Activated CD8-positive, alpha-beta memory T cell treated with anti-CD3 and anti-CD28 coated beads, Interleukin-2, amount 10 ng/mL, durations not matched to agents 7 days and 5 days (primary cell): ENCODE measurements around the gene PRUNE2. TPM values are rescaled to one million over a fixed set of nuclear protein-coding genes. Genes with fewer than 3 reads are reported as not detected.

Experiments
- ATAC-seq: fragments of 150-1000 bp; cut with Tn5 transposase; one replicate; pipeline ENCODE4 v1.10.0; 2021; ENCODE audit warnings: moderate library complexity
- CTCF ChIA-PET: fragments of 350-600 bp; sonication (Branson Sonifier 250); formaldehyde crosslinking; loops from one replicate; lab custom pipeline; 2021; ENCODE audit warnings: antibody characterized with exemption; lab: Charles Lee
- DNase-seq: peaks from one replicate; pipeline ENCODE4 v3.0.0-alpha.2; 2020
- H3K27ac Mint-ChIP-seq: one replicate; pipeline ENCODE4 v1.8.0; 2021; ENCODE audit warnings: mild to moderate bottlenecking, mixed read lengths
- H3K27me3 Mint-ChIP-seq: one replicate; pipeline ENCODE4 v1.8.0; 2021; ENCODE audit warnings: mixed read lengths
- H3K36me3 Mint-ChIP-seq: one replicate; pipeline ENCODE4 v1.8.0; 2021; ENCODE audit warnings: mild to moderate bottlenecking, mixed read lengths
- H3K4me1 Mint-ChIP-seq: one replicate; pipeline ENCODE4 v1.8.0; 2021; ENCODE audit warnings: mixed read lengths
- H3K4me3 Mint-ChIP-seq: one replicate; pipeline ENCODE4 v1.8.0; 2021; ENCODE audit warnings: mild to moderate bottlenecking, moderate library complexity, mixed read lengths
- H3K9me3 Mint-ChIP-seq: one replicate; pipeline ENCODE4 v1.8.0; 2022; ENCODE audit warnings: low read depth, mixed read lengths
- total RNA-seq, 2 experiments: library from RNA; stranded (reverse); gene quantifications; one replicate each; pipeline ENCODE4 v1.2.3, GENCODE V29; 2021

PRUNE2 gene
- total RNA-seq, 2 experiments from 2014 or later: 0.40 to 1.3 TPM

DNA sequence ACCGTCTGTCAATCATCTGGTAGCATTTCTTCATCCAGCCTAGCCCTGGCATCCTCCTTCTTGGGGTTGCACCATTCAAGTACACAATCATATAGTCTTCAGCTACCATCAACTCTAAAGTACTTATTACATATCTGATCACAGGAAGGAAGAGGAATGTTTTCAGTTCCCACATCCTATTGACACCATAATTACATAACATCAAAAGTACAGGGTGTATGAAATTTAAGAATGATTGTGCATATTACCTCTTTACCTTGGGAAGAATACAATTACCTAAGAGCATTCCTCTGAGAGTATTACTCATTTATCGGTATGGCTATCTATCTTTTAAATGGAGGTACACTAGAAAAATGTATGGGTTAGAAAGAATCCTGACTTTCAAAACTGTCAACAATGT, 268.5 kb downstream of the PRUNE2 start:
- Mint-ChIP-seq H3K27ac (no peak overlapping the region), H3K27me3 (peaks cover 2% of the 10 kb centered on the region), H3K4me1 (peaks cover 13% of the 10 kb centered on the region), H3K36me3 (peaks cover 2% of the 10 kb centered on the region), H3K4me3 (no peak overlapping the region), H3K9me3 (no peaks in the 10 kb centered on the region)
- CTCF ChIA-PET: no interaction called here
- ATAC-seq (no peak), DNase-seq (no peak)

DNA sequence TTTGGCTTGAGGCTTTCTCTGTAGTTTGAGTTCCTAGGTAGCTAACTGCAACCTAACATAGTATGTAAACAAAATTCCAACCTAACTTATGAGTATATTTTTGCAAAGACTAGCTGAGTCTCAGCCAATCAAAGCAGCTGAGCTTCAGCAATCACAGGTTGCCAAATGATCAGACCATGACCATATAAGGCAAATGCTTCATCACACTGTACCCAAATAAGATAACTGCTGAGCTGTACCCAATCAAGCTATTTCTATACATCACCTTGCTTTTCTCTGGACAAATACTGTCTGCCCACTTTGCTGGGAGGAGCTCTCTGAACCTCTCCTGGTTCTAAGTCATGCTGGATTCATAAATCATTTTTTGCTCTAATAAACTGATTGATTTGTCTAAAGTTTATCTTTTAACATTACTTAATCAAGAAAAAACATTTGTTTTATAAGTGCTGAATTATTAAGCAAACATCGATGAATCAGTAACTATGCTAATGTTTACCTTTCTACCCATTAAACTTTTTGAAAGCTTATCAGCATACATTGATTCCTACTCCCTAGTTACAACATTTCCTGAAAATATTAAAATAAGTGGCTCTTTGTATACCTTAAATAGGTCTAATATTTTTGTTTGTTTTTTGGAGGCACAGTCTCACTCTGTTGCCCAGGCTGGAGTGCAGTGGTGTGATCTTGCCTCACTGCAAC, 271.4 kb downstream of the PRUNE2 start:
- ATAC-seq (peak; percentile 47), DNase-seq (no peak)
- Mint-ChIP-seq H3K4me1 (peaks cover 30% of the 10 kb centered on the region), H3K27me3 (no peaks in the 10 kb centered on the region), H3K4me3 (no peak overlapping the region), H3K27ac (no peak overlapping the region), H3K9me3 (no peaks in the 10 kb centered on the region), H3K36me3 (peaks cover 5% of the 10 kb centered on the region)
- CTCF ChIA-PET: interaction anchor here (0.6 to 1.8 kb wide), 4 partner anchors 24 to 175 kb away, joined by 3 to 4 read pairs (median 3); partner anchors contain the start of gene GCNT1

DNA sequence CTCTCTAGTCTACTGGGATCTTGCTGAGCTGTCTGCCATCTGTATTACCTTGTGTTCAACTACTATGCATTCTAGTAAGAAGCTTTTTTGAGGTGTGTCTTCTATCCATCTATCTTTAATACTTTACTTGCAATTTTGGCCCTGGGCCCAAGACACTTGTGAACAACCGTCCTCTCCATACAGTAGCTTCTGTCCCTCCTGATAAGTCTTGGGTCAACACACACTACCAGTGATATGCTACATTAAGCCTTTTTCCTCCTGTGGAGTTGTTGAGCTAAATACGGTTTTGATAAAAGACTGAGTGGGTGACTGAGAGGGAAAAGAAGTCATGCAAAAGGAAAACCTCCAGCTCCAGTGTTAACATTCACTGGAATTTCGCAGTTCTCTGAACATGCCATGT, 275.0 kb downstream of the PRUNE2 start:
- Mint-ChIP-seq H3K4me1 (peaks cover 27% of the 10 kb centered on the region), H3K9me3 (no peaks in the 10 kb centered on the region), H3K27ac (no peak overlapping the region), H3K4me3 (no peak overlapping the region), H3K36me3 (peaks cover 3% of the 10 kb centered on the region), H3K27me3 (peaks cover 3% of the 10 kb centered on the region)
- no peak for DNase-seq
- CTCF ChIA-PET: interaction anchor here (1.7 to 2.0 kb wide), 2 partner anchors 19 to 172 kb away, joined by 5 to 6 read pairs; partner anchors contain the start of gene GCNT1
- no peak for ATAC-seq

DNA sequence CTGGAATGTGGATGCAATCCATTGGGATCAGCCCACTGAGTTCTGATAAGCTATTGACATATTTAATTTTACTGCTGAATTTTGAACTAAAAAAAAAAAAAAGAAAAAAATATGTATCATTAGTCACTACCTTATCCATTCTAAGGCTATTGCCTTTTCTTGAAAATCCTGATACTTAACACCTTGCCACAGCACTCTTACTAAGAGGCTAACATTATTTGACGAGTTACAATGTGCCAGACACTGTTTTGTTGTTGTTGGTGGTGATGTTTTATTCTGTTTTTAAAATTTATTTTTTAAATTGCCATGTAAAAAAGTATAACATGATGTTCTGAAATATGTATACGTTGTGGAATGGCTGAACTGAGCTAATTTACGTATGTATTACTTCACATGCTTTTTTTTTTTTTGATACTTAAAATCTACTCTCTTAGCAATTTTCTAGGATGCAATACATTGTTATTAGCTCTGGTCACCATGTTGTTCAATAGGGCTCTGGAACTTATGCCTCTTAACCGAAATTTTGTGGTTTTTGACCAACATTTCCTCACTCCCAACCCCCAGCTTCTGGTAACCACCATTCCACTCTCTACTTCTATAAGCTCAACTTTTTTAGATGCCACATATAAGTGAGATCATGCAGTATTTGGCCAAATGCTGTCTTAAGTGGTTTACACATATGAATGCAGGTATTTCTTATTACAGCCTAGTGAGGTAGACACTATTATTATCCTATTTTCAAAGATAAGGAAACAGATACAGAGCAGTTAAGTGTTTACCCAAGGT, 276.5 kb downstream of the PRUNE2 start:
- H3K36me3 Mint-ChIP-seq: peaks cover 3% of the 10 kb centered on the region
- peaks cover 29% of the 10 kb centered on the region for H3K4me1 Mint-ChIP-seq
- peaks cover 3% of the 10 kb centered on the region for H3K27me3 Mint-ChIP-seq
- DNase-seq: peak; percentile 44
- H3K9me3 Mint-ChIP-seq: no peaks in the 10 kb centered on the region
- H3K4me3 Mint-ChIP-seq: no peak overlapping the region
- peak; percentile 69 for ATAC-seq
- CTCF ChIA-PET: interaction anchor here (0.9 to 1.7 kb wide), 4 partner anchors 9 to 228 kb away, joined by 3 to 5 read pairs (median 4); no protein-coding TSS in a partner anchor
- peak overlapping the region; percentile 47 for H3K27ac Mint-ChIP-seq

DNA sequence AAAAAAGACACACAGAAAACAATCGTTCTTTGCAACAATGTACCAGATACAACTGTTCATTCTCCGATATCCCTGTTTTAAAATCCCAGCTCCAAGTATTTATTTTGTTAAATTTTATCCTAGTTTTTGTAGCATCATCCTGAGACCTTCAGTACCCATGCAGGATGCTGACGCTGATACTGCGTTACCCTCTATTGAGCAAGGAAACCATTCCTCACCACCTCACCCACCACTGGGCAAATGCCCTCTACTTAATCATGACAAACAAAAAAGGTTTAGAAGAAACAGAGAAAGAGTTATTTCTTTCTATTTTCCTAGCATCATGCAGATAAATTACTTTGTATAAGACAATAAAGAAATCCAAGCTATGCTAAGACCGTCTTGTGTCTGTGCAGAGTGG, 277.8 kb downstream of the PRUNE2 start:
- Mint-ChIP-seq H3K27me3 (peaks cover 3% of the 10 kb centered on the region), H3K36me3 (peaks cover 3% of the 10 kb centered on the region), H3K4me3 (no peak overlapping the region), H3K9me3 (no peaks in the 10 kb centered on the region), H3K27ac (no peak overlapping the region), H3K4me1 (peaks cover 28% of the 10 kb centered on the region)
- CTCF ChIA-PET: interaction anchor here (1.2 to 1.9 kb wide), 2 partner anchors 12 to 169 kb away, joined by 5 read pairs; partner anchors contain the start of gene GCNT1
- no peak for DNase-seq
- no peak for ATAC-seq

DNA sequence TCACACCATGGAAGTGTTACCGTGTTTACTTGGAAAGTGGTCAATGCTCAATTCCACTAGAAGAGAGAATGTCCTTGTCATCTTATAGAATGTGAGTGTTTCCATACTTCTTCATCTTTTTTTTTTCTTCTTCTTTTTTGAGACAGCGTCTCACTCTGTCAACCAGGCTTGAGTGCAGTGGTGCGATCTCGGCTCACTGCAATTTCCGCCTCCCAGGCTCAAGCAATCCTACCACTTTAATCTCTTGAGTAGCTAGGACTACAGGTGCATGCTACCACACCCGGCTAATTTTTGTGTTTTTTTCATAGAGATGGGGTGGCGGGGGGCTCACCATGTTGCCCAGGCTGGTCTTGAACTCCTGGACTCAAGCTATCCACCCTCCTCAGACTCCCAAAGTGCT, 278.9 kb downstream of the PRUNE2 start:
- no peaks in the 10 kb centered on the region for H3K9me3 Mint-ChIP-seq
- H3K36me3 Mint-ChIP-seq: peaks cover 3% of the 10 kb centered on the region
- H3K4me3 Mint-ChIP-seq: no peak overlapping the region
- ATAC-seq (no peak), DNase-seq (no peak)
- CTCF ChIA-PET: interaction anchor here (1.9 kb wide), 1 partner anchor 168 kb away, joined by 5 read pairs; the partner anchor contains the start of gene GCNT1
- peaks cover 28% of the 10 kb centered on the region for H3K4me1 Mint-ChIP-seq
- H3K27ac Mint-ChIP-seq: no peak overlapping the region
- peaks cover 3% of the 10 kb centered on the region for H3K27me3 Mint-ChIP-seq

DNA sequence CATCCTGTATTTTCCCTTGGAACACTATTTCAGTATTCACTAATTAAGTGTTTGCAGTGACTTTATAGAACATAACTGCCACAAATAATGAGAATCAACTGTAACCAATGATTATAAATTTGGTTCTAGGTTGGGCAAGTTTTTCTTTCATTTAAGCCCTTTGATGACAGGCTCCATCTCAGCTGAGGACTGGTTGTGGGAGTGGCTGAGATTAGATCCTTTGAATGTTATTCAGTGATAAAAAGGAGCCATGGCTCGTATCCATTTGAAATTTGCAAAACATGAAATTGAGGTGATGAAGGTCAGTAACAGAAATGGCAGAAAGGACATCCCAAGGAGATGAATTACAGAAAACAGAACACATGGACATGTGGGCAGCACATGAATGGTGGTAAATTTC, 279.8 kb downstream of the PRUNE2 start:
- Mint-ChIP-seq H3K4me3 (no peak overlapping the region), H3K4me1 (peaks cover 26% of the 10 kb centered on the region), H3K9me3 (no peaks in the 10 kb centered on the region), H3K27me3 (peaks cover 3% of the 10 kb centered on the region), H3K36me3 (peaks cover 2% of the 10 kb centered on the region), H3K27ac (no peak overlapping the region)
- CTCF ChIA-PET: no interaction called here
- ATAC-seq: no peak
- no peak for DNase-seq

DNA sequence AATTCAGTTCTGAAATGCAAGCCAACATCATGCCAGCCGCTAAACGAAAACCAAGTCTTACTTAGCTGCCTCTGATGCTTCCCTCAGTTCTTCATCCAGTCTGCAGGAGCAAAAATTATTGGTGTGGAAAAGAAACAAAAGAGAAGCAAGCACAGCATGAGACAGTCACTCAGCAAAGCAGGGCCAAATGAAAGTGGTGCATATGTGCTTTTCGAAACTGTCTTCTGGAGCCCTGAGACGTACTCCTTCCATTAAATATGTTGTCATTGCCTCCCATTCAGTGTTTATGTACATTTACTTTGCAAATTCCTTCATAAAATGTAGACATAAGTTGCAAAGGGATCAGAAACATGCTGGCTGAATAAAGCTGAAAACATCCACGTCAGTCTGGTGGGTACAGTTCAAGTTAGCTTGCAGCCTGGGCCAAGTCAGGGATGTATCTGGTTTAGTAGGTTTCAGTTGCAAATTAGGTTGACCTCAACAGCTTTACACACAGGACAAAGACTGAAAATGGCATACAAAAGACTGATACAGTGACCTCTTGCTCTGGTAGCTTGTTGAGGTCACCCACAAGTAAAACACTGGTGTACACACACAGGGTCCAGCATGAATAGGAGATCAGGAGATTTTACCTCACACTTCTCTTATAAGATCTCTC, 281.4 kb downstream of the PRUNE2 start:
- H3K9me3 Mint-ChIP-seq: no peaks in the 10 kb centered on the region

DNA sequence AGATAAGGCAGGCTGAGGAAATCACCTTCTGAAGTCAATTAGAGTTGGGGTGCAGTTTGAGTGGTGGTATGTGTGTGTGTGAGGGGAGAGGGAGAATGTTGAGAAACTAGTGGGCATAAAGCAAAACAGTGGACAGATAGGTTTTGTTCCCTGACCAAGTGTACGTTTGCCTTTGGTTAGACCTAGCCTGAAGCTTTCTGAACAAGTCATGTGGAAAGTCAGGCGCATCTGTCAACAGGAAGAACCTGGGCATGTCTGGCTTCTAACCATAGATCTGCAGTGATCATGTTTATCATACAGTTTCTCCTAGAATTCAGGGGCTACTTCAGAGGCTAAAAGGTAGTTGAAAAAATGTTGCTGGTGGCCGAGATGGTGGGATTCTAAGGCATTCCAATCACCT, 284.9 kb downstream of the PRUNE2 start:
- H3K9me3 Mint-ChIP-seq: no peaks in the 10 kb centered on the region
- no peak overlapping the region for H3K27ac Mint-ChIP-seq
- ATAC-seq (no peak), DNase-seq (no peak)
- H3K4me3 Mint-ChIP-seq: no peak overlapping the region
- H3K36me3 Mint-ChIP-seq: no peaks in the 10 kb centered on the region
- CTCF ChIA-PET: interaction anchor here (1.5 to 1.7 kb wide), 2 partner anchors 8 to 9 kb away, joined by 3 to 5 read pairs; no protein-coding TSS in a partner anchor
- peaks cover 7% of the 10 kb centered on the region for H3K27me3 Mint-ChIP-seq
- peaks cover 11% of the 10 kb centered on the region for H3K4me1 Mint-ChIP-seq

More for the DNA sequence above, 281.4 kb downstream of the PRUNE2 start:
- H3K4me3 Mint-ChIP-seq: no peak overlapping the region
- H3K36me3 Mint-ChIP-seq: no peaks in the 10 kb centered on the region
- no peak overlapping the region for H3K27ac Mint-ChIP-seq
- ATAC-seq (no peak), DNase-seq (no peak)
- peaks cover 3% of the 10 kb centered on the region for H3K27me3 Mint-ChIP-seq
- H3K4me1 Mint-ChIP-seq: peaks cover 17% of the 10 kb centered on the region
- CTCF ChIA-PET: no interaction called here

DNA sequence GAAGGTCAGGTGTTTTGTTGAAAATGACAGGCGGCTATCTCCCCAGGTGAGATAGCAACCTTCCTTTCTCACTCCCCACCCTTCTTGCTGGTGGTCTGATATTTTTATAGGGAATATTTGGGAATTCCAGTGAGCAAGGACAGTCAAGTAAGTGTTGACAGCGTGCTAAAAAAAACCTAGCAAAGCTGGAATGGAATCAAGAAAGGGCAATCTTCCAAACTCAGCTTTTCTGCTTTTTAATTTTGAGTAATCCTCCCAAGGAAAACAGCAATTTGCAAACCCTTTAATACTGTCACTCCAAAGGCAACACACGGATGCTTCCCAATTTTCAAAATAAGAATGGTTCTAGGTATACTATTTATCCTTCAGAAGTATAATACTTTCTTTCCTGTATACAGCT, 285.3 kb downstream of the PRUNE2 start:
- no peaks in the 10 kb centered on the region for H3K36me3 Mint-ChIP-seq
- CTCF ChIA-PET: interaction anchor here (1.5 kb wide), 1 partner anchor 9 kb away, joined by 5 read pairs; no protein-coding TSS in a partner anchor
- no peak overlapping the region for H3K27ac Mint-ChIP-seq
- ATAC-seq (no peak), DNase-seq (no peak)
- no peak overlapping the region for H3K4me3 Mint-ChIP-seq
- H3K4me1 Mint-ChIP-seq: peaks cover 11% of the 10 kb centered on the region
- H3K9me3 Mint-ChIP-seq: no peaks in the 10 kb centered on the region
- peaks cover 9% of the 10 kb centered on the region for H3K27me3 Mint-ChIP-seq

DNA sequence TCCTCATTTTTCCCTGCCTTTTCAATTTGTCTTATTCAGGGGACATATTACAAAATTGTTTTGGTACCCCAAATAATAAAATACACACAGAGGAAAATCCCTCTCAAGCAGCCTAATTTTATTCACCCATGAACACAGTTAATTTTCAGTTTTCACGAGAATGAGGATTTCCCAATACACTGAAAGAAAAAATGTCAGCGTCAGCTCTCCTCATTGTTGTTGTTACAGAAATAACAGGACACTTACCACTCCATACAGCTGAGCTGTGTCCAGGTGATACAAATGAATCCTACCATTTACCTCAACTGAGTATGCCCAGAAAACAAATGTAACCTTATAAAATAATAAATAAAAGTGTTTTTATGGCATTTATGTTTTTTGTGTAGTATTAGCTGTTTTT, 286.3 kb downstream of the PRUNE2 start:
- Mint-ChIP-seq H3K4me3 (no peak overlapping the region), H3K36me3 (peaks cover 1% of the 10 kb centered on the region), H3K27ac (no peak overlapping the region), H3K9me3 (no peaks in the 10 kb centered on the region), H3K27me3 (peaks cover 13% of the 10 kb centered on the region), H3K4me1 (peaks cover 15% of the 10 kb centered on the region)
- ATAC-seq: no peak
- CTCF ChIA-PET: interaction anchor here (1.5 kb wide), 1 partner anchor 9 kb away, joined by 5 read pairs; no protein-coding TSS in a partner anchor
- no peak for DNase-seq

DNA sequence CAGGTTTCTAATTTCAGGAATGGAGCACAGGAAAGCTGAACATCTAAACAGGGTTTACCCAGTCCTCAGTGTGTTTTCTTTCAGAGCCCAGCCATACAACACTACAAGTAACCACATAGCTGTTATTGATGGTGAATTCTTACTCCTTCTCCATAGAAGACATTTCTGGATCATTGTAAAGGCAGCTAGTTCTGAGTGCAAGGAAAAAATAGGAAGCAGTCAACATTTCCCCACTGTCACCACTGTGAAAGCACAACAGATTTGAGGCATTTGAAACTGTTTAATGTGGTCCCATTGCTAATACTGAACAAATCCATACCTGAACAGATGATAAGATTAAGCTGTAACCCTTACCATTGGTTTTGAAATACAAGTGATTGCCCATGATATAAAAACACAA, 286.7 kb downstream of the PRUNE2 start:
- Mint-ChIP-seq H3K27me3 (peaks cover 14% of the 10 kb centered on the region), H3K4me3 (no peak overlapping the region), H3K27ac (no peak overlapping the region), H3K36me3 (peaks cover 1% of the 10 kb centered on the region), H3K4me1 (peaks cover 13% of the 10 kb centered on the region), H3K9me3 (no peaks in the 10 kb centered on the region)
- no peak for DNase-seq
- CTCF ChIA-PET: no interaction called here
- no peak for ATAC-seq

DNA sequence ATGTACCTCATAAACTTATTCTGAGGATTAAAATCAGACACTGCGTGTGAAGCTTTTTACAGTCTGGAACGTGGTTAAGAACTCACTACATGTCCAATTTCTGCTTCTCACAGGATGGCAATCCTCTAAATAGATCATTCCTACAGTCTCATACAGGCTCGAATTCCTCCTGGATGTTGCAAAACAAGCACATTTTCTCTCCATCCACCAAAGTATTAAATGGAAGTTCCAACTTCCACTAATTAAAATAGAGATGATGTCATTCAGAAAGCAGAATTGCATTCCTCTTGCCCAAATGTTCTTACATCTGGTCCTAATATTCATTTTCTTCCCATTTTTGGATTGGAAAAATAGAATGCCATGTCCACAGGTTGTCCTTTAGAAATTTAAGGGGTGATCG, 287.2 kb downstream of the PRUNE2 start:
- Mint-ChIP-seq H3K4me1 (peaks cover 15% of the 10 kb centered on the region), H3K27me3 (peaks cover 14% of the 10 kb centered on the region), H3K27ac (no peak overlapping the region), H3K4me3 (no peak overlapping the region), H3K9me3 (no peaks in the 10 kb centered on the region), H3K36me3 (peaks cover 1% of the 10 kb centered on the region)
- CTCF ChIA-PET: no interaction called here
- ATAC-seq: no peak
- no peak for DNase-seq
